Keratinocyte (primary cell): Measurements from ENCODE around the gene SPATA20.

Experiments used
- EZH2 ChIP-seq: IDR thresholded peaks from one replicate; pipeline ENCODE4 v1.6.1; 2012; ENCODE audit warnings: inconsistent platforms, mild to moderate bottlenecking, low read length, moderate library complexity
- TF ChIP-seq, protein P1 (sequence below), 3 experiments: IDR thresholded peaks in 1 of 3; conservative IDR thresholded peaks in 1 of 3; optimal IDR thresholded peaks in 1 of 3; 2 replicates in 2 of 3; 3 replicates in 1 of 3; pipeline versions ENCODE3 to v1.5.1; 2011; ENCODE audit warnings: low read length in 3 of 3, mild to moderate bottlenecking in 3 of 3, moderate library complexity in 2 of 3, control low read depth in 1 of 3, inconsistent platforms in 1 of 3; ENCODE audit not compliant: insufficient read depth in 2 of 3; ENCODE audit errors: extremely low read depth in 1 of 3

DNA sequence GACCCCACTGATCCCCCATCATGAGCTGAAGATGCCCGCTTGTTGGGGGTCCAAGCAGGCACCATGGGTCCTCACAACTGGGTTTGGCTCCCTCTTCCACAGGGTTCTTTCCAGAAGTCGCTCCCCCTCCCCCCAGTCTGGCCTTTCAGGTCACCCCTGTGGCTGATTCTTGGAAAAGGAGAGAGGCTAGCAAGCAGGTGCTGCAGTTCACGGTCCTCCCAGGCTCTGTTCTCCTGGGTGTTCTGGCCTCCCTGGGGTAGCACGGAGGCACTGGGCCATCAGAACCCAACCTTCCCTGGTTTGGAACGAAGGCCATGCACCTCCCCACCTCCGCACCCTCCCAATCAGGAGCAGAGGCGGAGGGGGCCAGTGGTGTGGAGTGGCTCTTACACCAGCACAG, 32.4 kb downstream of the SPATA20 start:
- TF ChIP-seq, protein P1, sequence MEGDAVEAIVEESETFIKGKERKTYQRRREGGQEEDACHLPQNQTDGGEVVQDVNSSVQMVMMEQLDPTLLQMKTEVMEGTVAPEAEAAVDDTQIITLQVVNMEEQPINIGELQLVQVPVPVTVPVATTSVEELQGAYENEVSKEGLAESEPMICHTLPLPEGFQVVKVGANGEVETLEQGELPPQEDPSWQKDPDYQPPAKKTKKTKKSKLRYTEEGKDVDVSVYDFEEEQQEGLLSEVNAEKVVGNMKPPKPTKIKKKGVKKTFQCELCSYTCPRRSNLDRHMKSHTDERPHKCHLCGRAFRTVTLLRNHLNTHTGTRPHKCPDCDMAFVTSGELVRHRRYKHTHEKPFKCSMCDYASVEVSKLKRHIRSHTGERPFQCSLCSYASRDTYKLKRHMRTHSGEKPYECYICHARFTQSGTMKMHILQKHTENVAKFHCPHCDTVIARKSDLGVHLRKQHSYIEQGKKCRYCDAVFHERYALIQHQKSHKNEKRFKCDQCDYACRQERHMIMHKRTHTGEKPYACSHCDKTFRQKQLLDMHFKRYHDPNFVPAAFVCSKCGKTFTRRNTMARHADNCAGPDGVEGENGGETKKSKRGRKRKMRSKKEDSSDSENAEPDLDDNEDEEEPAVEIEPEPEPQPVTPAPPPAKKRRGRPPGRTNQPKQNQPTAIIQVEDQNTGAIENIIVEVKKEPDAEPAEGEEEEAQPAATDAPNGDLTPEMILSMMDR (optimal IDR thresholded peaks at IDR 0.05 in 1 of 3, IDR thresholded peaks at IDR 0.05 in 1 of 3, conservative IDR thresholded peaks at IDR 0.05 in 1 of 3; ENCODE audit: extremely low read depth in 1 of 3, insufficient read depth in 2 of 3, low read length in 3 of 3), result no peak
- no peak for TF ChIP-seq EZH2
